ENCODE results near the gene TMEM63B.

Gene TMEM63B

GRCh38 chr6:44145839-44146238 is 18.5 kb downstream of the TMEM63B start:
- no peak for DNase-seq

GRCh38 chr6:44146685-44147084 is 19.3 kb downstream of the TMEM63B start:
- no peak for DNase-seq

GRCh38 chr6:44147256-44147655 is 19.9 kb downstream of the TMEM63B start:
- no peak for DNase-seq

- DNase-seq: no peak
Measured at GRCh38 chr6:44148306-44148705, 21.0 kb downstream of the TMEM63B start.

GRCh38 chr6:44149369-44150012 is 22.1 kb downstream of the TMEM63B start:
- no peak for DNase-seq

GRCh38 chr6:44150317-44150917 is 23.1 kb downstream of the TMEM63B start:
- DNase-seq: no peak

- DNase-seq: peak; percentile 82
Measured at GRCh38 chr6:44151348-44152108, 24.2 kb downstream of the TMEM63B start.

GRCh38 chr6:44152109-44152461 is 24.7 kb downstream of the TMEM63B start:
- no peak for DNase-seq

GRCh38 chr6:44152533-44152932 is 25.2 kb downstream of the TMEM63B start:
- DNase-seq: no peak

- DNase-seq: no peak
Measured at GRCh38 chr6:44154067-44154466, 26.7 kb downstream of the TMEM63B start.

- DNase-seq: no peak
Measured at GRCh38 chr6:44156494-44157151, 29.3 kb downstream of the TMEM63B start.

GRCh38 chr6:44157152-44157521 is 29.8 kb downstream of the TMEM63B start:
- DNase-seq: no peak

GRCh38 chr6:44158770-44159228 is 31.4 kb downstream of the TMEM63B start, which contains the start of gene CAPN11:
Gene CAPN11, plus strand, starts transcription at chr6:44158820. Its CDS starts 29 bp downstream, at chr6:44158849.
- DNase-seq: no peak

GRCh38 chr6:44161997-44162338 is 34.6 kb downstream of the TMEM63B start:
- DNase-seq: no peak

- DNase-seq: no peak
Measured at GRCh38 chr6:44162876-44163625, 35.7 kb downstream of the TMEM63B start.

GRCh38 chr6:44166116-44166515 is 38.8 kb downstream of the TMEM63B start:
- no peak for DNase-seq

- no peak for DNase-seq
Measured at GRCh38 chr6:44166591-44167184, 39.3 kb downstream of the TMEM63B start.

GRCh38 chr6:44167567-44167966 is 40.2 kb downstream of the TMEM63B start:
- no peak for DNase-seq

- DNase-seq: no peak
Measured at GRCh38 chr6:44169154-44169553, 41.8 kb downstream of the TMEM63B start.

- no peak for DNase-seq
Measured at GRCh38 chr6:44169886-44170570, 42.7 kb downstream of the TMEM63B start.

- DNase-seq: no peak
Measured at GRCh38 chr6:44171899-44172546, 44.7 kb downstream of the TMEM63B start.

Measured in retina (tissue), 1 donor.